ENCODE measurements around the gene ANK2. TPM values are rescaled to one million over a fixed set of nuclear protein-coding genes. Genes with fewer than 3 reads are reported as not detected.

Gene ANK2
- total RNA-seq, 1 experiment from 2014 or later, result 5.6 TPM

DNA sequence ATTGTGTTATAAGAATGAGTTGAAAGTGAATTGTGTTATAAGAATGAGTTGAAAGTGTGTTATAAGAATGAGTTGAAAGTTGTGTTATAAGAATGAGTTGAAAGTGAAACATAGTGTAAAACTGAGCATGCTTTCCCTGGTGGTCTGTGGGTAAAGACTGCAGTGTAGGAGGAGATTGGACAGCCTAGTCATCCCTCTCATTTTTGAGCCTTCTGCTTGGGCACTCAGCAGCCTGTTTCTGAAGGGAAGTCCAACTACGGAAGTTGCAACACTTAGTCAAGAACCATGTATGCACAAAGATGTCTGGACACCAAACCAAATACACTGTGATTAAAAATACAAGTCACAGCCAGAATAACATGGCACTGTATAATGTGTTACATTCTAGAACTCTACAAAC is 72.6 kb downstream of the ANK2 start:
- RAD21 ChIA-PET (ENCODE audit: low non-redundant PET in 1 of 2, low total read pairs in 2 of 2, uncharacterized antibody in 2 of 2, unreplicated experiment in 2 of 2), result no interaction called here
- ATAC-seq, result no peak
- intact Hi-C loops (cut with micrococcal nuclease), result no loop called here

More for the DNA sequence above, 72.6 kb downstream of the ANK2 start:
- Histone ChIP-seq H3K4me1 (ENCODE audit: control insufficient read depth in 1 of 2, insufficient read depth in 2 of 2, low read length in 2 of 2) (no peaks in the 10 kb centered on the region), H3K79me2 (ENCODE audit: insufficient read depth, low read length) (no peaks in the 10 kb centered on the region), H3K9me2 (ENCODE audit: insufficient read depth) (no peaks in the 10 kb centered on the region), H3K36me3 (ENCODE audit: control insufficient read depth in 1 of 2, insufficient read depth in 2 of 2, low read length in 2 of 2) (no peaks in the 10 kb centered on the region), H3K9me3 (ENCODE audit: control insufficient read depth in 1 of 2, insufficient read depth in 1 of 2, low read depth in 1 of 2, low read length in 2 of 2) (no peaks in the 10 kb centered on the region), H3K27ac (ENCODE audit: low read depth, low read length) (no peak overlapping the region), H2AFZ (ENCODE audit: low read depth, low read length, poor library complexity, severe bottlenecking) (no peak overlapping the region), H4K20me1 (ENCODE audit: insufficient read depth) (no peaks in the 10 kb centered on the region), H3K27me3 (ENCODE audit: insufficient read depth, low read length) (no peaks in the 10 kb centered on the region), H3K4me2 (ENCODE audit: low read length) (no peak overlapping the region), H3K9ac (ENCODE audit: low read length) (no peak overlapping the region), H3K4me3 (replicated peaks in 1 of 2; ENCODE audit: low read depth in 1 of 2, low read length in 2 of 2) (no peak overlapping the region)
- BruUV-seq (replicated peaks), result no TSS peak
- no peak for DNase-seq (ENCODE audit: low read depth, low spot score)
- POLR2A ChIA-PET, result no interaction called here
- CTCF ChIA-PET, result no interaction called here
- no peak for TF ChIP-seq TCF7L2 (IDR thresholded peaks at IDR 0.05; ENCODE audit: borderline replicate concordance, extremely low read depth, insufficient read depth, insufficient read length)
- TF ChIP-seq JUND (IDR thresholded peaks at IDR 0.05), result no peak
- no peak for TF ChIP-seq ELF1 (IDR thresholded peaks at IDR 0.05; ENCODE audit: borderline replicate concordance, low read depth)
- TF ChIP-seq SRF (IDR thresholded peaks at IDR 0.05; ENCODE audit: low read depth), result no peak
- TF ChIP-seq, protein P1, sequence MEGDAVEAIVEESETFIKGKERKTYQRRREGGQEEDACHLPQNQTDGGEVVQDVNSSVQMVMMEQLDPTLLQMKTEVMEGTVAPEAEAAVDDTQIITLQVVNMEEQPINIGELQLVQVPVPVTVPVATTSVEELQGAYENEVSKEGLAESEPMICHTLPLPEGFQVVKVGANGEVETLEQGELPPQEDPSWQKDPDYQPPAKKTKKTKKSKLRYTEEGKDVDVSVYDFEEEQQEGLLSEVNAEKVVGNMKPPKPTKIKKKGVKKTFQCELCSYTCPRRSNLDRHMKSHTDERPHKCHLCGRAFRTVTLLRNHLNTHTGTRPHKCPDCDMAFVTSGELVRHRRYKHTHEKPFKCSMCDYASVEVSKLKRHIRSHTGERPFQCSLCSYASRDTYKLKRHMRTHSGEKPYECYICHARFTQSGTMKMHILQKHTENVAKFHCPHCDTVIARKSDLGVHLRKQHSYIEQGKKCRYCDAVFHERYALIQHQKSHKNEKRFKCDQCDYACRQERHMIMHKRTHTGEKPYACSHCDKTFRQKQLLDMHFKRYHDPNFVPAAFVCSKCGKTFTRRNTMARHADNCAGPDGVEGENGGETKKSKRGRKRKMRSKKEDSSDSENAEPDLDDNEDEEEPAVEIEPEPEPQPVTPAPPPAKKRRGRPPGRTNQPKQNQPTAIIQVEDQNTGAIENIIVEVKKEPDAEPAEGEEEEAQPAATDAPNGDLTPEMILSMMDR (IDR thresholded peaks at IDR 0.05 in 2 of 3, conservative IDR thresholded peaks at IDR 0.05 in 1 of 3; ENCODE audit: borderline replicate concordance in 1 of 3, insufficient read depth in 1 of 3, low read depth in 2 of 3, low read length in 2 of 3), result no peak
- TF ChIP-seq YY1 (IDR thresholded peaks at IDR 0.05; ENCODE audit: extremely low read depth, insufficient replicate concordance, low read depth, low read length), result no peak
- no peak for TF ChIP-seq ZFX (IDR thresholded peaks at IDR 0.05)
- TF ChIP-seq SP1 (IDR thresholded peaks at IDR 0.05; ENCODE audit: low read depth), result no peak
- TF ChIP-seq, protein P2, sequence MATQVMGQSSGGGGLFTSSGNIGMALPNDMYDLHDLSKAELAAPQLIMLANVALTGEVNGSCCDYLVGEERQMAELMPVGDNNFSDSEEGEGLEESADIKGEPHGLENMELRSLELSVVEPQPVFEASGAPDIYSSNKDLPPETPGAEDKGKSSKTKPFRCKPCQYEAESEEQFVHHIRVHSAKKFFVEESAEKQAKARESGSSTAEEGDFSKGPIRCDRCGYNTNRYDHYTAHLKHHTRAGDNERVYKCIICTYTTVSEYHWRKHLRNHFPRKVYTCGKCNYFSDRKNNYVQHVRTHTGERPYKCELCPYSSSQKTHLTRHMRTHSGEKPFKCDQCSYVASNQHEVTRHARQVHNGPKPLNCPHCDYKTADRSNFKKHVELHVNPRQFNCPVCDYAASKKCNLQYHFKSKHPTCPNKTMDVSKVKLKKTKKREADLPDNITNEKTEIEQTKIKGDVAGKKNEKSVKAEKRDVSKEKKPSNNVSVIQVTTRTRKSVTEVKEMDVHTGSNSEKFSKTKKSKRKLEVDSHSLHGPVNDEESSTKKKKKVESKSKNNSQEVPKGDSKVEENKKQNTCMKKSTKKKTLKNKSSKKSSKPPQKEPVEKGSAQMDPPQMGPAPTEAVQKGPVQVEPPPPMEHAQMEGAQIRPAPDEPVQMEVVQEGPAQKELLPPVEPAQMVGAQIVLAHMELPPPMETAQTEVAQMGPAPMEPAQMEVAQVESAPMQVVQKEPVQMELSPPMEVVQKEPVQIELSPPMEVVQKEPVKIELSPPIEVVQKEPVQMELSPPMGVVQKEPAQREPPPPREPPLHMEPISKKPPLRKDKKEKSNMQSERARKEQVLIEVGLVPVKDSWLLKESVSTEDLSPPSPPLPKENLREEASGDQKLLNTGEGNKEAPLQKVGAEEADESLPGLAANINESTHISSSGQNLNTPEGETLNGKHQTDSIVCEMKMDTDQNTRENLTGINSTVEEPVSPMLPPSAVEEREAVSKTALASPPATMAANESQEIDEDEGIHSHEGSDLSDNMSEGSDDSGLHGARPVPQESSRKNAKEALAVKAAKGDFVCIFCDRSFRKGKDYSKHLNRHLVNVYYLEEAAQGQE (IDR thresholded peaks at IDR 0.05; ENCODE audit: low read depth), result no peak
- TF ChIP-seq, protein P3, sequence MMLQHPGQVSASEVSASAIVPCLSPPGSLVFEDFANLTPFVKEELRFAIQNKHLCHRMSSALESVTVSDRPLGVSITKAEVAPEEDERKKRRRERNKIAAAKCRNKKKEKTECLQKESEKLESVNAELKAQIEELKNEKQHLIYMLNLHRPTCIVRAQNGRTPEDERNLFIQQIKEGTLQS (IDR thresholded peaks at IDR 0.05), result no peak
- no peak for TF ChIP-seq ZNF274 (IDR thresholded peaks at IDR 0.05; ENCODE audit: low read depth, low read length)
- TF ChIP-seq EZH2phosphoT487 (IDR thresholded peaks at IDR 0.05; ENCODE audit: borderline replicate concordance), result no peak
